Activated CD4-positive, alpha-beta memory T cell treated with anti-CD3 and anti-CD28 coated beads, Interleukin-2, amount 10 ng/mL, durations not matched to agents 7 days and 5 days (primary cell): ENCODE data around the gene ANKS4B. TPM values are rescaled to one million over a fixed set of nuclear protein-coding genes. Genes with fewer than 3 reads are reported as not detected.
"Not testable (repeated sequence)": the region's sequence is repeated elsewhere in the genome, so short reads cannot be mapped to it uniquely, and the experiment has no call there.

Experiments used
- CTCF ChIA-PET: fragments of 350-600 bp; sonication (Branson Sonifier 250); formaldehyde crosslinking; loops from one replicate; lab custom pipeline; 2021; ENCODE audit warnings: antibody characterized with exemption, inconsistent platforms; lab: Charles Lee
- POLR2A ChIA-PET: fragments of 350-600 bp; sonication (Branson Sonifier 250); formaldehyde crosslinking; loops from one replicate; lab custom pipeline; 2021; ENCODE audit warnings: antibody characterized with exemption; lab: Charles Lee
- DNase-seq: peaks from one replicate; pipeline ENCODE4 v3.0.0-alpha.2; 2020
- H3K27ac Mint-ChIP-seq: one replicate; pipeline ENCODE4 v1.8.0; 2021; ENCODE audit warnings: mild to moderate bottlenecking, mixed read lengths
- H3K27me3 Mint-ChIP-seq: one replicate; pipeline ENCODE4 v1.8.0; 2021; ENCODE audit warnings: mixed read lengths
- H3K36me3 Mint-ChIP-seq: one replicate; pipeline ENCODE4 v1.8.0; 2021; ENCODE audit warnings: low read depth, mixed read lengths
- H3K4me1 Mint-ChIP-seq: one replicate; pipeline ENCODE4 v1.8.0; 2021; ENCODE audit warnings: mixed read lengths
- H3K4me3 Mint-ChIP-seq: one replicate; pipeline ENCODE4 v1.8.0; 2021; ENCODE audit warnings: mild to moderate bottlenecking, mixed read lengths
- H3K9me3 Mint-ChIP-seq: one replicate; pipeline ENCODE4 v1.8.0; 2021; ENCODE audit warnings: mixed read lengths
- total RNA-seq, 2 experiments: library from RNA; stranded (reverse); gene quantifications; one replicate each; pipeline ENCODE4 v1.2.3, GENCODE V29; 2021

Gene ANKS4B
- total RNA-seq, 2 experiments from 2014 or later = not detected

DNA sequence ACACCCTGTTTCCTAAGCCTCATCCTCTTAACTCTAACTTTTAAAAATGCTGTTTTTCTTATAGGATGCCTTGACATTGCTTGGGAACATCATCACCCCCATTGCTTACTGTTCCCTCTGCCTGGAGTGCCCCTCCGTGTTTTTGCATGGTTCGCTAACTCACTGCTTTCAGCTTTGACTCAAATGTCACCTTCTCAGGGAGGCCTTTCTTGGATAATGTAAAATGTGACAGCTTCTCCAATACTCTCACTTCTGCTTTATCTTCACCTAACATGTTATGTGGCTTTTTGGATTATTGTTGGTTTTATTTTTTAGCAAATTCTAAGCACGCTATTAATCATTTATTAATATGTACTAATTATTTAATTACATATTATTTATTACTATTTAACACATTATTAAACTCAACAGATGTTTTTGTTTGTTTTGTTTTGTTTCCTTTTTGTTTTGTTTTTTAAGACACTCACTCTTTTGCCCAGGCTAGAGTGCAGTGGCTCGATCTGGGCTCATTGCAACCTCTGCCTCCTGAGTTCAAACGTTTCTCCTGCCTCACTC, 40.8 kb downstream of the ANKS4B start:
- no peak overlapping the region for H3K4me3 Mint-ChIP-seq
- no peaks in the 10 kb centered on the region for H3K9me3 Mint-ChIP-seq
- H3K4me1 Mint-ChIP-seq = peaks cover 1% of the 10 kb centered on the region
- CTCF ChIA-PET = no interaction called here
- DNase-seq = no peak
- POLR2A ChIA-PET = no interaction called here
- H3K27me3 Mint-ChIP-seq = peaks cover 53% of the 10 kb centered on the region
- no peaks in the 10 kb centered on the region for H3K36me3 Mint-ChIP-seq
- H3K27ac Mint-ChIP-seq = no peak overlapping the region

- ChIA-PET CTCF (no interaction called here), POLR2A (no interaction called here)
- no peak overlapping the region for H3K27ac Mint-ChIP-seq
- DNase-seq = no peak
- peaks cover 1% of the 10 kb centered on the region for H3K4me1 Mint-ChIP-seq
- H3K27me3 Mint-ChIP-seq = peaks cover 63% of the 10 kb centered on the region
- H3K4me3 Mint-ChIP-seq = no peak overlapping the region
- no peaks in the 10 kb centered on the region for H3K36me3 Mint-ChIP-seq
- H3K9me3 Mint-ChIP-seq = no peaks in the 10 kb centered on the region
Observed at GRCh38 chr16:21275529-21275928, 42.0 kb downstream of the ANKS4B start.

DNA sequence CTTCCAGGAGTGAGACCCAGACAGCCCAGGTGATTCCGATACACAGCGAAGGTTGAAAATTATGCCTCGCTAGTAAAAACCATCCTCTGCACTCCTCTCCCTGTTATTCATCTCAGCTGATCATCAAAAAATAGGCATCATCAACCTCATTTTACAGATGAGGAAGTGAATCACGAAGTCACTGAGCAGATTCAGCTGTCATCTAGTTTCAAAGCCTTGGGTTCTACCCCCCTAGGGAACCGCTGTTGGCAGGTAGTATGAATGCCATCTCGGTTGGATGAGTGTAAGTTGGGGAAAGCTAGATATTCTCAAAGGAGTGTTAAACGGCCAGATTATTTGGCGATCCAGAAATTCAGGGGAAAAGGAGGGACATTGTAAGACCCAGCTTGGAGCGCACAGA, 42.6 kb downstream of the ANKS4B start:
- ChIA-PET CTCF (no interaction called here), POLR2A (no interaction called here)
- no peak for DNase-seq
- Mint-ChIP-seq H3K27ac (no peak overlapping the region), H3K4me1 (peaks cover 1% of the 10 kb centered on the region), H3K9me3 (no peaks in the 10 kb centered on the region), H3K36me3 (no peaks in the 10 kb centered on the region), H3K4me3 (no peak overlapping the region), H3K27me3 (peaks cover 64% of the 10 kb centered on the region)

DNA sequence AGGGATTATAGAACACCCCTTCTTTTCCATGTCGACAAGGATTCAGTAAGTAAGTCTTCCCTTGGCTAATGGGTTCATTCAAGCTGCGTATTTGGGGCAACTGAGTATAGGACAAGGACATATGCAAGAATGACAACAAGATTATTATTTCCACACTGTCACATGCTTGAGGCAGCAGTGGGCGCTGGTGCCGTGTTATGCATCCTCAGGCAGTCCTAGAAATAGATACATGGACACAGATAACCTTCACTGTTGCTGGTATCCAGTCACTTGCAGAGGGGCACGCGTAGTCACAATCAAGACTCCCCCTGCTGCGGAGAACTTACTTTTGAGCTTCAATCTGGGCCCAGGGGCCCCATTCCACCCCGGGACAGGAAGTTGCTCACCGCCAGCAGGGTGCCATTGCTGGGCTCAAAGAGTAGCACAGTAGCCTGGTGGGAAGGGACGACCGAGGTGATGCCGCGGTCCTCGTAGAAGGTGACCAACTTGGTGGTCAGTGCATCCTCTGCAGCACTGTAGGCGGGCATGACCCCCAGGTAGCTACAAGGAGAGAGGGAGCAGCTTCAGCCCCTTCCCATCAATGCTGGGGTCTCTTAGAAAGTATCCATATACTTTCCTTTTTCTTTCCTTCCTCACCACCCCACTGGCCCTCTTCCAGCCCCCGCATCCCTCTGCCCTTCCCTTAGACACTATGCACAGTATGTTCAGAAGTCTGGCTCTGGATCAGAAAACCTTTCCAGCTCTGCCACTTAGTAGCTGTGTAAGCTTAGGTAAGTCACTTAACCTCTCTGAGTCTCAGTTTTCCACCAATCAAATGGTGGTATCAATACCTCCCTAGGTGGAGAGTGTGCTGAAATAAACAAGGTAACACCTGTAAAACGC, 43.8 kb downstream of the ANKS4B start:
- Mint-ChIP-seq H3K9me3 (no peaks in the 10 kb centered on the region), H3K27me3 (peaks cover 68% of the 10 kb centered on the region), H3K36me3 (no peaks in the 10 kb centered on the region), H3K4me1 (peaks cover 1% of the 10 kb centered on the region), H3K27ac (no peak overlapping the region), H3K4me3 (no peak overlapping the region)
- POLR2A ChIA-PET = no interaction called here
- DNase-seq = no peak
- CTCF ChIA-PET = no interaction called here

- Mint-ChIP-seq H3K4me3 (peak within 1 kb of the TSS; percentile 11), H3K27ac (no peak within 1 kb of the TSS), H3K36me3 (no peaks in the 10 kb centered on the region), H3K9me3 (no peaks in the 10 kb centered on the region), H3K4me1 (peaks cover 1% of the 10 kb centered on the region), H3K27me3 (peaks cover 68% of the 10 kb centered on the region)
- DNase-seq = peak; percentile 52
- ChIA-PET CTCF (no interaction called here), POLR2A (no interaction called here)
Observed at GRCh38 chr16:21277927-21278706, 44.6 kb downstream of the ANKS4B start, which contains the start of gene CRYM. CRYM (minus strand) TSS chr16:21278290; CDS start chr16:21278251, 39 bp downstream.

DNA sequence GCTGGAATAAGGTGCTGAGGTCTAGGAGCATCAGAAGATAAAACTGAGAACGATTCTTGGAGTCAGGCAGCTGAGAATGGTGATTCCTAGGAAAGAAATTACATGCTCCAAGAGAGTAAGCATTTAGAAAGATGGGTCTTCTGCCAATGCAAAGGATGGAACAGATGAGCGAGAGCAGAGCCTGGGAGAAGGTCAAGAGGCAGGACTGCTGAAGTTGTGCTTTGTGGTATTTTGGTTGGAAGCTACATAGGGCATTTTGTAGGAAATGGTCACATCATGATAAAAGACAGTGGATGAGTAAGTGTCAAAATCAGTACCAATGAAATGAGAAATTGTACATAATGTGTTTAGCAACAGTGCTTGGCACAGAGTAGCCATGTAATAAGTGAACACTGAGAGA, 46.0 kb downstream of the ANKS4B start:
- H3K27ac Mint-ChIP-seq = no peak overlapping the region
- H3K27me3 Mint-ChIP-seq = peaks cover 70% of the 10 kb centered on the region
- H3K4me3 Mint-ChIP-seq = no peak overlapping the region
- DNase-seq = no peak
- CTCF ChIA-PET = no interaction called here
- H3K9me3 Mint-ChIP-seq = no peaks in the 10 kb centered on the region
- peaks cover 6% of the 10 kb centered on the region for H3K4me1 Mint-ChIP-seq
- H3K36me3 Mint-ChIP-seq = no peaks in the 10 kb centered on the region
- POLR2A ChIA-PET = no interaction called here

- Mint-ChIP-seq H3K36me3 (no peaks in the 10 kb centered on the region), H3K9me3 (no peaks in the 10 kb centered on the region), H3K27ac (no peak overlapping the region), H3K27me3 (peaks cover 64% of the 10 kb centered on the region), H3K4me3 (no peak overlapping the region), H3K4me1 (peaks cover 6% of the 10 kb centered on the region)
- no peak for DNase-seq
- POLR2A ChIA-PET = no interaction called here
- CTCF ChIA-PET = no interaction called here
Observed at GRCh38 chr16:21281698-21282389, 48.3 kb downstream of the ANKS4B start.

DNA sequence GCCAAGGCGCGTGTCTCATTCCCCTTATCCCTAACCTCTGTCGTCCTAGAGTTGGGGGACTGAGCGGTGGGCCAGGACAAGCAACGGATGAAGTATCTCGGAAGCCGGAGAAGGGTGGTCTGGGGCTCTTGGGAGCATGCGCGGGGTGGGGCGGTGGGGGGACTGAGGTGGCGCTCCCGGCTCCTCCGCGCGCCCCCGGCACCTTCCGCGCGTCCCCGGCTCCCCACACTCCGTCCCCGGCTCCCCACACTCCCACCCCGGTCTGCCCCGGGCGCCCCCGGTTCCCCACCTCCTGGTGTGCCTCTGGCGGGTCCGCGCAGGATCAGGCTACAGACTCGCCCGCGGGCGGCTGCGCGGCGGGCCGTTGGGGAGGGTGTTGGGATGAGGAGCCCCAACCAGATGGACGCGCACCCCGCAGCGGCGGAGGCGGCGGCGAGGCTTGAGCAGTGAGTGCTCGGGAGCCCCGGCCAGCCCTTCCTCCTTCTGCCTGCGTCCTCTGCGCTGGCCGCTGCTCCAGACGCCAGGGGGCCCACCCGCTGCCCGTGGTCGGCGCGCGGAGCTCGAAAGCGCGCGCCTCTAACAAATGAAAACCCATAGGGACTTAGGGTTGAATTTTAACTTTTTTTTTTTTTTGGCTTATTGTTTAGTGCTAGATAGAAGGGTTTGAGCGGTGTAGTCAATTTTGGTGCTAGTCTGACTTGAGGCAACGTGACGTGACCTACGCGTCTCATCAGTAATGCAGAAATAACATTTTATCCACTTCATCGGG, 50.2 kb downstream of the ANKS4B start:
- Mint-ChIP-seq H3K36me3 (no peaks in the 10 kb centered on the region), H3K9me3 (no peaks in the 10 kb centered on the region), H3K27ac (no peak overlapping the region), H3K4me3 (no peak overlapping the region), H3K27me3 (peaks cover 60% of the 10 kb centered on the region), H3K4me1 (peaks cover 5% of the 10 kb centered on the region)
- DNase-seq = no peak
- ChIA-PET POLR2A (no interaction called here), CTCF (no interaction called here)

- Mint-ChIP-seq H3K4me3 (no peak overlapping the region), H3K4me1 (peaks cover 5% of the 10 kb centered on the region), H3K9me3 (no peaks in the 10 kb centered on the region), H3K27ac (no peak overlapping the region), H3K36me3 (no peaks in the 10 kb centered on the region), H3K27me3 (peaks cover 56% of the 10 kb centered on the region)
- ChIA-PET POLR2A (no interaction called here), CTCF (no interaction called here)
- no peak for DNase-seq
Observed at GRCh38 chr16:21284414-21284813, 50.9 kb downstream of the ANKS4B start.

- Mint-ChIP-seq H3K4me1 (peaks cover 5% of the 10 kb centered on the region), H3K27ac (no peak overlapping the region), H3K36me3 (no peaks in the 10 kb centered on the region), H3K9me3 (peaks cover 3% of the 10 kb centered on the region), H3K4me3 (no peak overlapping the region), H3K27me3 (peaks cover 53% of the 10 kb centered on the region)
- ChIA-PET POLR2A (no interaction called here), CTCF (interaction anchor here (0.7 to 0.9 kb wide), 2 partner anchors 16 to 400 kb away, joined by 3 read pairs; no protein-coding TSS in a partner anchor)
- no peak for DNase-seq
Observed at GRCh38 chr16:21285314-21285713, 51.8 kb downstream of the ANKS4B start.

DNA sequence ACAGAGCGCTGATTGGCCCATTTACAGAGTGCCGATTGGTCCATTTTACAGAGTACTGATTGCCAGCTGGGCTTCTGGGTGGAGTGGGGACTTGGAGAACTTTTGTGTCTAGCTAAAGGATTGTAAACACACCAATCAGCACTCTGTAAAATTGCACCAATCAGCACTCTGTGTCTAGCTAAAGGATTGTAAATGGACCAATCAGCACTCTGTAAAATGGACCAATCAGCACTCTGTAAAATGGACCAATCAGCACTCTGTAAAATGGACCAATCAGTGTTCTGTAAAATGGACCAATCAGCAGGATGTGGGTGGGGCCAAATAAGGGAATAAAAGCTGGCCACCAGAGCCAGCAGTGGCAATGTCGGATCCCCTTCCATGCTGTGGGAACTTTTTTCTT, 56.3 kb downstream of the ANKS4B start:
- H3K27me3 Mint-ChIP-seq = peaks cover 61% of the 10 kb centered on the region
- CTCF ChIA-PET, H3K4me3 Mint-ChIP-seq, DNase-seq, H3K36me3 Mint-ChIP-seq, H3K9me3 Mint-ChIP-seq, H3K4me1 Mint-ChIP-seq, POLR2A ChIA-PET, H3K27ac Mint-ChIP-seq: not testable (repeated sequence)
